GM12878 (cell line): ENCODE measurements around the gene ERBB3. TPM values are rescaled to one million over a fixed set of nuclear protein-coding genes. Genes with fewer than 3 reads are reported as not detected.

ENCODE experiments used
- ATAC-seq: fragments of 200-7000 bp; cut with Tn5 transposase; 3 replicates; pipeline ENCODE4 v1.9.1; 2020; ENCODE audit warnings: mild to moderate bottlenecking, moderate library complexity
- BruUV-seq: library from RNA; stranded (reverse); fragments of 400-500 nt; replicated peaks from 2 replicates; lab custom pipeline; 2021; lab: Mats Ljungman, UMichigan
- CTCF ChIA-PET: fragments of 300-600 bp; sonication (Branson Sonifier 250); formaldehyde crosslinking; extraction: SDS; loops from one replicate; lab custom pipeline; 2021; ENCODE audit warnings: inconsistent platforms; lab: Yijun Ruan, JAX
- POLR2A ChIA-PET: fragments of 350-600 bp; formaldehyde crosslinking; extraction: SDS; loops from one replicate; lab custom pipeline; 2021; ENCODE audit warnings: inconsistent platforms; lab: Charles Lee
- RAD21 ChIA-PET: fragments of 300-600 bp; sonication (Branson Sonifier 250); formaldehyde crosslinking; loops from one replicate; lab custom pipeline; 2023; ENCODE audit warnings: antibody characterized with exemption; ENCODE audit not compliant: unreplicated experiment; lab: Charles Lee
- SMC1A ChIA-PET: fragments of 300-600 bp; sonication (Branson Sonifier 250); formaldehyde crosslinking; loops from one replicate; lab custom pipeline; 2023; ENCODE audit not compliant: unreplicated experiment, uncharacterized antibody; lab: Charles Lee
- DNase-seq: peaks from one replicate; pipeline ENCODE4 v3.0.0-alpha.2; 2011; ENCODE audit warnings: low read depth, low spot score
- FAIRE-seq: peaks from 3 replicates; lab custom pipeline; 2011; peaks lifted over from hg19 to GRCh38; lab: Jason Lieb, UNC
- H2AFZ ChIP-seq: 2 replicates; pipeline ENCODE4 v1.6.0; 2011; ENCODE audit warnings: low read depth, low read length, control low read depth; ENCODE audit not compliant: control insufficient read depth
- H3K27ac ChIP-seq: 2 replicates; pipeline ENCODE4 v1.5.1; 2011; ENCODE audit warnings: control low read depth; ENCODE audit not compliant: control insufficient read depth, insufficient read depth
- H3K27me3 ChIP-seq, 2 experiments: replicated peaks in 1 of 2; 2 replicates each; pipeline versions ENCODE4 v1.6.0 to v1.6.1; 2011; ENCODE audit warnings: low read length in 1 of 2; ENCODE audit not compliant: control insufficient read depth in 2 of 2, insufficient read depth in 2 of 2
- H3K36me3 ChIP-seq, 2 experiments: 2 replicates each; pipeline ENCODE4 v1.5.1; 2011; ENCODE audit warnings: low read length in 1 of 2; ENCODE audit not compliant: control insufficient read depth in 2 of 2, insufficient read depth in 2 of 2
- H3K4me1 ChIP-seq: 2 replicates; pipeline ENCODE4 v1.6.1; 2011; ENCODE audit warnings: mild to moderate bottlenecking, low read length, moderate library complexity, mixed read lengths; ENCODE audit not compliant: control insufficient read depth, insufficient read depth
- H3K4me2 ChIP-seq: 2 replicates; pipeline ENCODE4 v1.6.0; 2011; ENCODE audit warnings: control low read depth; ENCODE audit not compliant: control insufficient read depth, insufficient read depth
- H3K4me3 ChIP-seq: fragments of 200-600 bp; sonication (generic); 2 replicates; pipeline ENCODE4 v1.5.1; 2016
- H3K79me2 ChIP-seq: 2 replicates; pipeline ENCODE4 v1.6.0; 2011; ENCODE audit warnings: low read length; ENCODE audit not compliant: control insufficient read depth, insufficient read depth
- H3K9ac ChIP-seq: 2 replicates; pipeline ENCODE4 v1.8.0; 2011; ENCODE audit warnings: low read length, control low read depth, mixed read lengths; ENCODE audit not compliant: control insufficient read depth, insufficient read depth
- H3K9me3 ChIP-seq: replicated peaks from 3 replicates; pipeline ENCODE4 v1.5.1; 2011; ENCODE audit warnings: mild to moderate bottlenecking, low read length; ENCODE audit not compliant: control insufficient read depth, insufficient read depth
- H4K20me1 ChIP-seq: 2 replicates; pipeline ENCODE4 v1.6.0; 2011; ENCODE audit not compliant: control insufficient read depth, insufficient read depth
- ATF3 ChIP-seq: IDR thresholded peaks from 2 replicates; pipeline ENCODE4 v1.6.1; 2011; ENCODE audit warnings: low read depth, mild to moderate bottlenecking, low read length, moderate library complexity, borderline replicate concordance; ENCODE audit errors: extremely low read depth
- ATF7 ChIP-seq: fragments of 450-650 bp; IDR thresholded peaks from 2 replicates; pipeline ENCODE4 v1.6.1; 2016; ENCODE audit warnings: low read depth, mild to moderate bottlenecking
- BMI1 ChIP-seq: fragments of 450-650 bp; IDR thresholded peaks from 2 replicates; pipeline ENCODE4 v1.6.1; 2016; ENCODE audit warnings: mild to moderate bottlenecking, moderate library complexity, borderline replicate concordance
- CREM ChIP-seq: IDR thresholded peaks from 2 replicates; pipeline ENCODE4 v1.6.1; 2014; ENCODE audit warnings: antibody characterized with exemption, low read depth
- E2F8 ChIP-seq: fragments of 450-650 bp; IDR thresholded peaks from 2 replicates; pipeline ENCODE4 v1.6.1; 2018; ENCODE audit warnings: mild to moderate bottlenecking, low read depth, moderate library complexity; ENCODE audit not compliant: partially characterized antibody
- IRF4 ChIP-seq: IDR thresholded peaks from 2 replicates; pipeline ENCODE4 v1.6.1; 2011; ENCODE audit warnings: low read depth, low read length
- MTA2 ChIP-seq: fragments of 450-650 bp; IDR thresholded peaks from 2 replicates; pipeline ENCODE4 v1.6.1; 2016; ENCODE audit warnings: low read depth, mild to moderate bottlenecking, moderate library complexity
- MXI1 ChIP-seq: fragments of 150-350 bp; IDR thresholded peaks from 2 replicates; pipeline ENCODE4 v1.6.1; 2011; ENCODE audit warnings: low read depth, mild to moderate bottlenecking, inconsistent platforms, low read length, improper control_type of control experiment
- NFIC ChIP-seq: IDR thresholded peaks from 2 replicates; pipeline ENCODE4 v1.6.1; 2012; ENCODE audit warnings: low read depth, mild to moderate bottlenecking, inconsistent platforms, low read length, moderate library complexity
- NRF1 ChIP-seq: conservative IDR thresholded peaks from 2 replicates; pipeline ENCODE4 v1.6.1; 2011; ENCODE audit warnings: mild to moderate bottlenecking, low read depth, low read length, improper control_type of control experiment
- RB1 ChIP-seq: fragments of 450-650 bp; formaldehyde crosslinking; IDR thresholded peaks from 2 replicates; pipeline ENCODE4 v1.6.1; 2017; ENCODE audit warnings: mild to moderate bottlenecking, borderline replicate concordance
- RCOR1 ChIP-seq: conservative IDR thresholded peaks from 2 replicates; pipeline ENCODE4 v1.6.1; 2012; ENCODE audit warnings: low read depth, low read length, improper control_type of control experiment
- RELB ChIP-seq: fragments of 450-650 bp; IDR thresholded peaks from 2 replicates; pipeline ENCODE4 v1.6.1; 2017; ENCODE audit warnings: low read depth, mild to moderate bottlenecking, moderate library complexity
- RFX5 ChIP-seq: IDR thresholded peaks from 2 replicates; pipeline ENCODE4 v1.6.1; 2011; ENCODE audit warnings: low read depth, low read length, improper control_type of control experiment
- RUNX3 ChIP-seq: IDR thresholded peaks from 2 replicates; pipeline ENCODE4 v1.6.1; 2012; ENCODE audit warnings: low read length, inconsistent platforms
- SMC3 ChIP-seq: IDR thresholded peaks from 2 replicates; pipeline ENCODE4 v1.6.1; 2011; ENCODE audit warnings: low read length, improper control_type of control experiment, borderline replicate concordance
- SUZ12 ChIP-seq: fragments of 200-600 bp; sonication (generic); IDR thresholded peaks from one replicate; pipeline ENCODE4 v1.6.1; 2018; ENCODE audit warnings: antibody characterized with exemption, mild to moderate bottlenecking; ENCODE audit not compliant: unreplicated experiment
- ZNF207 ChIP-seq: fragments of 450-650 bp; IDR thresholded peaks from 2 replicates; pipeline ENCODE4 v1.6.1; 2014; ENCODE audit warnings: antibody characterized with exemption, mild to moderate bottlenecking, borderline replicate concordance
- WGBS: methylation state at CpG from one replicate; pipeline ENCODE4 v1.1.6; 2016; ENCODE audit warnings: low lambda C conversion rate; ENCODE audit not compliant: insufficient replicate concordance, insufficient coverage; ENCODE audit errors: missing lambda C conversion rate; 5-methylcytosine and 5-hydroxymethylcytosine counted together
- in situ Hi-C: fragments of 300-500 bp; cut with MboI; formaldehyde crosslinking; loops from 9 replicates; pipeline ENCODE4 v1.14.3; 2018; ENCODE audit warnings: mixed read lengths
- intact Hi-C: fragments of 100-400 bp; cut with micrococcal nuclease; formaldehyde crosslinking; loops from one replicate; pipeline ENCODE4 v1.14.2; 2022; ENCODE audit not compliant: unreplicated experiment
- polyA plus RNA-seq, 11 experiments: library from polyadenylated mRNA; depleted of rRNA in 4 of 11; unstranded in 6 of 11; stranded (reverse) in 5 of 11; fragments of >200 nt; fragmentation: Nextera tagmentation in 4 of 11; fragmentation: Illumina TruSeq in 1 of 11; extraction: Ambion mirVana in 4 of 11; extraction: Trizol in 1 of 11; gene quantifications; 1 replicate in 1 of 11; 2 replicates in 10 of 11; pipeline versions ENCODE4 v1.2.1 to v1.2.3, GENCODE V29; 2011 to 2016; ENCODE audit warnings: inconsistent platforms in 2 of 11, missing spikeins in 2 of 11, low read depth in 1 of 11
- total RNA-seq, 4 experiments: library from RNA; depleted of rRNA in 3 of 4; stranded (reverse); fragments of >200 nt in 3 of 4; fragmentation: Illumina TruSeq in 1 of 4; extraction: Trizol in 1 of 4; gene quantifications; 2 replicates each; pipeline versions ENCODE4 v1.2.1 to v1.2.3, GENCODE V29; 2013 to 2021

Gene ERBB3
- total and polyA plus RNA-seq, 10 of the 15 experiments (the other 5 are each of a cell fraction or from before 2014, with no cell fraction given) = 0.03 to 0.72 (median 0.04) TPM; not detected in 5

GRCh38 chr12:56117778-56118687 lies 38.1 kb downstream of the ERBB3 start, which contains the start of gene ZC3H10:
TSS of gene ZC3H10 (plus strand) at chr12:56118266. CDS start at chr12:56120563, 2,297 bp downstream.
- CTCF ChIA-PET = interaction anchor here (0.5 to 4.5 kb wide), 29 partner anchors 10 to 762 kb away, joined by 3 to 121 read pairs (median 5); partner anchors contain the start of genes ANKRD52, CD63, ESYT1 and MYL6B
- intact Hi-C loops = loop anchor here (1.0 to 5.0 kb wide), 10 partner anchors 8 to 569 kb away; partner anchors contain the start of genes ANKRD52, CNPY2, DNAJC14 and MYL6B
- POLR2A ChIA-PET = interaction anchor here (0.6 to 5.5 kb wide), 22 partner anchors 9 to 528 kb away, joined by 3 to 95 read pairs (median 4); partner anchors contain the start of genes ANKRD52, ATP5F1B, CNPY2 and COQ10A
- ATAC-seq = peak; percentile 86
- in situ Hi-C loops = no loop called here
- no peaks in the 10 kb centered on the region for H3K27me3 ChIP-seq
- peaks cover 0 to 3% of the 10 kb centered on the region in 2 experiments; a peak in 1 of 4 replicates for H3K36me3 ChIP-seq
- H3K4me2 ChIP-seq = peak within 1 kb of the TSS; percentile 99
- WGBS = 1% methylated on average over 61 of the region's 61 CpGs
- SMC1A ChIA-PET = interaction anchor here (0.6 to 4.5 kb wide), 14 partner anchors 10 to 380 kb away, joined by 3 to 50 read pairs (median 4); partner anchors contain the start of genes ESYT1, MYL6B, PA2G4 and RNF41
- H4K20me1 ChIP-seq = no peaks in the 10 kb centered on the region
- H3K9ac ChIP-seq = peak within 1 kb of the TSS; percentile 80
- RAD21 ChIA-PET = interaction anchor here (0.5 to 3.9 kb wide), 19 partner anchors 10 to 646 kb away, joined by 3 to 57 read pairs (median 5); partner anchors contain the start of genes ANKRD52, ESYT1, MYL6B and ORMDL2
- H3K27ac ChIP-seq = peak within 1 kb of the TSS; percentile 79
- peak within 1 kb of the TSS; percentile 74 for H2AFZ ChIP-seq
- DNase-seq = peak; percentile 99
- peaks cover 28% of the 10 kb centered on the region for H3K79me2 ChIP-seq
- H3K4me3 ChIP-seq = peak within 1 kb of the TSS; percentile 90
- BruUV-seq = no TSS peak
- H3K9me3 ChIP-seq = no peaks in the 10 kb centered on the region
- FAIRE-seq = peak; percentile 99
- peaks cover 15% of the 10 kb centered on the region for H3K4me1 ChIP-seq
- TF ChIP-seq RFX5 (no peak; the same call in 1 of the 2 replicates), ZNF207 (peak; percentile 88), SUZ12 (no peak), RELB (peak; percentile 66; the same call in 1 of the 2 replicates), BMI1 (peak; percentile 99), ATF7 (peak; percentile 83), ATF3 (peak; percentile 52; the same call in 1 of the 2 replicates), MTA2 (peak; percentile 73), IRF4 (peak; percentile 61), E2F8 (peak; percentile 95), MXI1 (peak; percentile 99), CREM (peak; percentile 91), RB1 (peak; percentile 81; the same call in 1 of the 2 replicates), NFIC (peak; percentile 55; the same call in 1 of the 2 replicates), RUNX3 (peak; percentile 79), SMC3 (no peak), NRF1 (no peak), RCOR1 (no peak)
